Anterior cingulate cortex (tissue), 58 donors: ENCODE measurements around the gene SPDL1.

Experiments used
- DNase-seq, 58 donors: peaks; one replicate each; lab custom pipeline; 2025; lab: John Stamatoyannopoulos, UW

The SPDL1 gene, protein sequence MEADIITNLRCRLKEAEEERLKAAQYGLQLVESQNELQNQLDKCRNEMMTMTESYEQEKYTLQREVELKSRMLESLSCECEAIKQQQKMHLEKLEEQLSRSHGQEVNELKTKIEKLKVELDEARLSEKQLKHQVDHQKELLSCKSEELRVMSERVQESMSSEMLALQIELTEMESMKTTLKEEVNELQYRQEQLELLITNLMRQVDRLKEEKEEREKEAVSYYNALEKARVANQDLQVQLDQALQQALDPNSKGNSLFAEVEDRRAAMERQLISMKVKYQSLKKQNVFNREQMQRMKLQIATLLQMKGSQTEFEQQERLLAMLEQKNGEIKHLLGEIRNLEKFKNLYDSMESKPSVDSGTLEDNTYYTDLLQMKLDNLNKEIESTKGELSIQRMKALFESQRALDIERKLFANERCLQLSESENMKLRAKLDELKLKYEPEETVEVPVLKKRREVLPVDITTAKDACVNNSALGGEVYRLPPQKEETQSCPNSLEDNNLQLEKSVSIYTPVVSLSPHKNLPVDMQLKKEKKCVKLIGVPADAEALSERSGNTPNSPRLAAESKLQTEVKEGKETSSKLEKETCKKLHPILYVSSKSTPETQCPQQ

DNA sequence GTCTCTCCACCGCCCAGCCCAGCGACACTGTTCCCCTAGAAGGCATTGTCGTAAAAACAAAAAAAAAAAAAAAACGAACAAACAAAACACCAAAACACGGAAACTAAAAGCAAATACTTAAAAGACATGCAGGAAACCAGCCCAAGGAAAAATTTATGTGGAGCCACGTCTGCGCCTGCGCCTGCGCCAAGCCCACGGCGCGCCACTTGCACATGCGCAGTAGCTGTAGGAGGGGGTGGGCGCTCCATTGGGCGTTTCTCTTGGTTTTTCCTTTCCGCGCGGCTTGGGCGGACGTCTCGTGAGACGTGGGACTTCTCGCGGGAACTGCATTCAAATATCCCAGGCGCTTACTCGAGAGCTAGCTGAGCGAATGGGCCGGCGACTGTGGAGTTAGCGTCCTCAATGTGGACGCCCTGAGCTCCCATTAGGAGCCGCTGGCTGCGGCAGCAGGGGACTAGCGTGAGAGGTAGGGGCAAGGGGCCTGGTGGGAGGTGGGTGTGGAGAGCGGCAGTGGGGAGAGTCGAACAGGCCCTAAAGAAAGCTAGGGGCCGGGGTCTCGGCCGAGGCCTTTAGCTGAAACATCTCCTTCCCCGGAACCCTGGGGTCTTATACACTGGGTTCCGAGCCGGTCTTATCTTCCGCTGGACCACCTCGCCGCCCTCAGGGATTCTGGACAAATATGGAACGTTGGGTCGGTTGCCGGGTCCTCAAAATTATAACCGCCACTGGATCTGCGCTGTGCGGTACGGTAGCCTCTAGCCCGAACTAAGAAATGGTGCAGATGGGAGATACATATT is at the start of gene SPDL1:
SPDL1 (plus strand) TSS at position 350 of the 797 bp plus-strand sequence. CDS start 4,644 bp downstream, outside the sequence.
- DNase-seq, result peak; percentile 56 to 96 (median 89)

GRCh38 chr5:169534311-169534880 is 49.2 kb upstream of the SPDL1 start:
- no peak for DNase-seq

DNA sequence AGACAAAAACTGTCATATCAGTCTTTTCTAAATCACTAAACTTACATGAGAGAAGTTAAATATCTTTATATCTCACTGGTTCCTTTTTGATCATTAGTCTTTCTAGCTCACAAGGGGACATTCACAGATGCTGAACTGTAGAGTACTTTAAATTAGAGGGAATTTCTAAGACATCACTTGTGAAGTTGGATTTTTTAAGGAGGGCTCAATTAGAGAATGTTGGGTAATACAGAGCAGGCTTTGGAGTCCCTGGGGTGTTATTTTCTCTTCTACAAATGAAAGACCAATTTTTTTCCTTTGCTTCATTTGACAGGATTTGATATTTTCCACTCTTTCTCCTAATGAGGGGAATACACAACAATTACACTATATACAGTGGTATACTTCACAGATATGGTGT is 48.6 kb upstream of the SPDL1 start:
- no peak for DNase-seq

GRCh38 chr5:169538944-169539343 is 44.6 kb upstream of the SPDL1 start:
- DNase-seq, result no peak

DNA sequence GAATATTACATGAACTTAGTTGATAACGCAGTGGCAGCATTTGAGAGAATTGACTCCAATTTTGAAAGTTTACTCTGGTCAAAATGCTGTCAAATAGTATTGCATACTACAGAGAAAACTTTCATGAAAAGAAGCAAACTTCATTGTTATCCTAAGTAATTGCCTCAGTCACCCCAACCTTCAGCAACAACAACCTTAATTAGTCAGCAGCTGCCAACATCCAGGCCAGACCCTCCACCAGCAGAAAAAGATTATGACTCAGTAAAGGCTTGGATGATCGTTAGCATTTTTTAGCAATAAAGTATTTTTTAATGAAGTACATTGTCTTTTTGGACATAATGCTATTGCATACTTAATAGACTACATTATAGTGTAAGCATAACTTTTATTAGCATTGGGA is 40.8 kb upstream of the SPDL1 start:
- no peak for DNase-seq

GRCh38 chr5:169544264-169544950 is 39.2 kb upstream of the SPDL1 start:
- no peak for DNase-seq

- no peak for DNase-seq
Observed at GRCh38 chr5:169545762-169546161, 37.8 kb upstream of the SPDL1 start.

DNA sequence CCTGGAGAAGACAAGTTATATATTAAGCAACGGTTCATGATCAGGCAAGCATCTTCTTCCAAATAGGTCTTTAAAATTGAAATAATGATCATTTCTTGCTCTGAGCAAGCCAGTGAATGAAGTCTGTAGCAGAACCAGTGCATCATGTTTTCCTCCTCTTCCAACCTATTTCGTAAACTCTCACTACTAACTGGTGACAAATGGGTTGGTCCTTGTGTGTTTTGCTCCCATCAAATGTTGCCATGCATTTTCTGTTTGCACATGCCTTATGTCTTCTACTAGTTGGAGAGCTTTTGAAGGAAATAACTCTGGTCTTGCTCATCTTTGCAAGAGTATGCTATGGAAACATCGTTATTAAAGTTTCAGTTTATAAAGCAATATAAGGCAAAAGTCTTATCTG is 37.2 kb upstream of the SPDL1 start:
- DNase-seq, result no peak

- no peak for DNase-seq
Observed at GRCh38 chr5:169547508-169547907, 36.1 kb upstream of the SPDL1 start.

DNA sequence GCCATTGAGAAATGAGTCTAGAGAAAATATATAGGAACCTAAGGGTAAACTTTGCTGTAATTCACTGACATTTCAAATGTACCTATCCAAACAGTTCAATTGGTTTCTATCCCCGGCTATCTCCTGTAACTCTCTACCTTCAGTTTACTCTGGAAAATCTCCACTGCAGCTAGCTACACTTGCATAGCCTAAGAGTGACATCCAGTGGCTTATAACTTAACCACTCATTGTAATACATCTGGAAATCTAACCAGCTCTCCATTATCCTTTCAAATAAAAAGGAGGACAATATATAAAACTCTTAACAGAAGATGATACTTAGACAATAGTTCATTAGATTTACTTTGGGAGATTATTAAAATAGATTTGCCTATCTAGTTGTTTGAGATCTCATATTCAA is 35.3 kb upstream of the SPDL1 start:
- peak in 1 of 58 donors; percentile 34 for DNase-seq

DNA sequence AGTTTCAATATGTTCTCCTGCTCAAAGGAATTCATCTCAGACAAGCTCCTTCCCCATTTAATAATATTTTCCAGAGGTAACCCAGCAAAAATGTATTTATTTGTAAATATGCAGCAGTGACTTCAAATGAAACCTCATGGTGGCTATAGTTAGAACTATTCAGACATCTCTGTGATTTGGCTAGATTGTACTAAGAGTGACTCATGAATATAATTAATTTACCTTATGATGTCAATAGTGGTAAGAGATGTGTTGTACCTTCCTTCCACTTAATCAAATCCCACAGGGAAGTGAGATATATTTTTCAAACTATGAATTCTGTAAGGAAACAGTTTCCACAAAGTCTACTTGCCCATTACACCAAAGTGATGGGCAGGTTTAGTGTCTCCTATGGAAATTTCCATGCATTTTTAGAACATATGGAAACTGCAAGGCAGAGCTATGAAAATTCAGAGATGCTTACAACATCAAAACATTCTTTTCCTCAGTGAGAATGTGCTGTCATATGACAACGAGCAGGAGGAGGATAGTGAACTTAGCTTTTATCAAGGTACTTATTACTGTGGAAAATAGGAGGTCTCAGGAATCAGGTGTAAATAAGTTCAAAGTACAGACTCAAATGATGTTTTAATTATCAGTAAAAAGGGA is 34.0 kb upstream of the SPDL1 start:
- DNase-seq, result no peak

DNA sequence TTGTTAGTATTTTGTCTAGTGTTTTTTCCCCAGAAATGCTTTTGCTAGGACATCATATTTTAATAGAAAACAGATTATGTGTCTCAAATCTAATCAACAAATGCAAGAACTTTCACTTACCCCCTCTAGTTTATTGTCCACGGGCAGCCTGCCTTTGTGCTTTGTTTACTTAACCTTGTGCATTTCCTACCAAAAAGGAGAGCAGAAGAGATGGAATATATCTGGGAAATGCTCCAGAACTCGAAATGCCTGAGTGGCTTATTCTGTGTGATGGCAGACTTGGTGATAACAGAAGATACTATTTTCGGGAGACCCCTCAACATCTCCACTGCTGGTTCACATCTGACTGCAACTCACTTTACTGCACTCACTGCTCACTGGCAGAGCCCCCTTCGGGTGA is 33.3 kb upstream of the SPDL1 start:
- no peak for DNase-seq

- DNase-seq, result no peak
Observed at GRCh38 chr5:169551146-169551545, 32.4 kb upstream of the SPDL1 start.

DNA sequence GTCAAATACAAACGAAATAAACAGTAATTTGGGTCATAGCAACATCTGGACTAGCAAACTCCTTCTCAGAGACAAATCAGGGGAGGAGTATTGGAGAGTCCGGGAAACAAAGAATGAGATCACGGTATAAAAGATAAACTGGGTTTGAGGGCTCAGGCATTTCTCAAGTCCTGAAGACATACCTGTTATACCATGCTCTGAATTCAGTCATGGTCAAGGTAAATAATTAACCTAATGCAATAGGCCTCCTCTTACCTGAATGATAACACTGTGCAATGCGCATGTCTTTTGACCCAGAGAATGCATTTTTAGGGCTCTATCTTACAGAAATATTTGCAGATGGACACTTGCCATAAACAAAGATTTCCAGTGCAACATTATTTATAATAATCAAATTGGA is 31.9 kb upstream of the SPDL1 start:
- DNase-seq, result no peak

DNA sequence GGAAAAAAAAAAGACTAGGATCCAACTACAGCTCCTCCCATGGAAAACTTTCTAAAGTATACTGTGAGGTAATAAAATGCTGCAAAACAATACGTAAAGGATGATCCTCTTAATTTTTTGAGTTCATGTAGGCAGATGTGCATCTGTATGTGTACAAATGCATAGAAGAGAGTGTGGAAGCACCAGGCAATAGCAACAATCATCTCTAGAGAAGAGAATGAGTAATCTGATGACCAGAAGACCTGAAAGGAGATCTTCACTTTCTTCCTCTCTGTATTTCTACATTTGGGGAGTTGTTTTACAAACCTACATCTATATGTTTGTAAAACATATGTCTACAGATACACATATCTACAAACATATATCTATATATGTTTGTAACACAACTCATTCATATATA is 29.3 kb upstream of the SPDL1 start:
- DNase-seq, result no peak

DNA sequence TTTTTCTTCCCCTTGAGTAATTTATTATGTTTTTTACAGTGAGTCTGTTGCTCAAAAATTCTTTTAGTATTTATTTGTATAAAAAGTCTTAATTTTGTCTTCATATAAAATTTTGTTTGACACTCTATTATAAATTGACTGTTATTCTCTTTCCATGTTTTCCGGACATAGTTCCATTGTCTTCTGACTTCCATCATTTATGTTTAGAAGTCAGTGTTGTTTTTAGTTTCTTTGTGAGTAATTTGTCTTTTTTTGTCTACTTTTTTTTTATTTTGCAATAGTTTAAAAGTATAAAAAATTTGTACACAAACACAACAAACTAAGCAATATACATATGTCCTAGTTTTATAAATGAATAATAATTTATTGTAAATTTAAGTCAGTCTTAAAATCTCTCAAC is 25.7 kb upstream of the SPDL1 start:
- DNase-seq, result no peak

GRCh38 chr5:169561893-169562292 is 21.7 kb upstream of the SPDL1 start:
- no peak for DNase-seq

DNA sequence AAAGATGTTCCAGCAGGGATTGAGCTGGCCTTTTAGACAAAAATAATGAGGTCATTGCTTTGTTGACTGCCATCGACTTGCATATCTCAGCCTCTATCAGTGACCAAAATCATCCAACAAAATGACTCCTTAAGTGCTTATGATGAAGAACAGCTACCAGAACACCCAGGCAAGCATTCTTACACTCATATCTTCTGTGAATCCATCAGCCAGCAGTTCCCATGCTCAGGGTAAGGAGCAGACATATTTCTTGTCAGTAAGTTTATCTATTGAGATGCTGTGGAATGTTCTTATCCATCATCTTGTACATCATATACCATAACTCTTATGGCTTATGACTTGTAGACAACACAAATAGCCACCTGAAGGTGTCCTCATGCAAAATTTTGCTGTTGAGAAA is 20.2 kb upstream of the SPDL1 start:
- no peak for DNase-seq

DNA sequence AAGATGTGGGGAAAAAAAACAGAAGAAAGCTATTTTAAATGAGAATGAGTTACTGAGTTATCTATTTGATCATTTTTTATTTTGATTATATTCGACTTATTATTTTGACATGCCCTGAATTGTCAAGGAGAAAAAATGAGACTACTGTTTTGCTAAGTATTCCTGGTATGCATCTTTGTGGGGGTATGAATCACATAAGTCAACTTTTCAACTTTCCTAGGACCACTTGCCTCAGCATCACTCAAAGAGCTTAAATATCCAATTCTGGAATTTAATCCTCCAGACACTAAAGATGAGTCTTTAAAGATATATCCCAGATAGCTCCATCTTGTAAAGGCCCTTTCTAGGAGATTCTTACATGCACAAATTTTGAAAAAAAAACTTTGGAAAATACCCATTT is 17.4 kb upstream of the SPDL1 start:
- DNase-seq, result no peak

DNA sequence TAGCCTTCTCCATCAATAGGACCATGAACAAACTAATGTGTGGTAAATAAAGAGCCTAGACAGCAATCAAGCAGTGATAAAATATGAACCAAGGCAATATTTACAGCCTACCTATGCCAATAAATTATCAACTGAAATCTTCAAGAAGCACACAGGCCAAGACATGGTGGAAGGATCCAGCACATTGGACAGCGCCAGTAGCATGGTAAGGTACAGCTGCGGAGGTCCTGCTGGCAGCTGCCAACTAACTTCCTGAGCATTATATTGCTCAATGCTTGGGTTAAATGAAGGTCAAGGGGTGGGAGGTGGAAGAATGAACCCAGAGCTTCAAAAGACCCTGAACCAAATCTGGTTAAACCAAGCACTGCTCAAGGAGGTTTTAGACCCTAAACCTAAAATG is 16.5 kb upstream of the SPDL1 start:
- DNase-seq, result no peak
